NCI-H2196 (cell line): ENCODE measurements around the gene FN1.

Experiments
- DNase-seq: peaks from one replicate; lab custom pipeline; 2025; ENCODE audit not compliant: unreplicated experiment; lab: John Stamatoyannopoulos, UW

FN1 gene

GRCh38 chr2:215435870-215436704 is at the start of gene FN1:
Gene FN1 (minus strand): TSS chr2:215436068. CDS start chr2:215435802, 266 bp downstream.
- DNase-seq, result peak; percentile 67

DNA sequence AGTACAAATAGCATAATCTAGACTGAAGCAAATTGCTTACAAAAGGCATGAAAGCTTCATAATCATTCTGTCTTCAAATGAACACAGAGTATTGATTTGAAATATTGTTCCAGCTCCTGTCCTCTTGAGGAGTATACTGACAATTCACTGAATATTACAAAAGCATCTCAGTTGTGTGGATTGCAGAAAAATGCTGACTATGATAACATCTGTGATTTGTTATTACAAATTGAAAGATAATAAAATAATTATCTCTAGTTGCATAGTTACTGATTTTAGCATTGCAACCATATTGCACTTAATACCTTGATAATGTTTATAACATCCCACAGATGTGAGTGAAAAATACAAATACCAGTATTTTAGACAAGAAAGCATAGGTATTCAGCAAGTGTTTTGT is 49.2 kb upstream of the FN1 start:
- no peak for DNase-seq

GRCh38 chr2:215484570-215484969 is 48.7 kb upstream of the FN1 start:
- no peak for DNase-seq

GRCh38 chr2:215483431-215483830 is 47.6 kb upstream of the FN1 start:
- DNase-seq, result no peak

GRCh38 chr2:215479536-215480240 is 43.8 kb upstream of the FN1 start:
- no peak for DNase-seq

GRCh38 chr2:215479121-215479520 is 43.3 kb upstream of the FN1 start:
- DNase-seq, result no peak

- no peak for DNase-seq
These were observed 40.6 kb upstream of the FN1 start for GRCh38 chr2:215476424-215476823.

DNA sequence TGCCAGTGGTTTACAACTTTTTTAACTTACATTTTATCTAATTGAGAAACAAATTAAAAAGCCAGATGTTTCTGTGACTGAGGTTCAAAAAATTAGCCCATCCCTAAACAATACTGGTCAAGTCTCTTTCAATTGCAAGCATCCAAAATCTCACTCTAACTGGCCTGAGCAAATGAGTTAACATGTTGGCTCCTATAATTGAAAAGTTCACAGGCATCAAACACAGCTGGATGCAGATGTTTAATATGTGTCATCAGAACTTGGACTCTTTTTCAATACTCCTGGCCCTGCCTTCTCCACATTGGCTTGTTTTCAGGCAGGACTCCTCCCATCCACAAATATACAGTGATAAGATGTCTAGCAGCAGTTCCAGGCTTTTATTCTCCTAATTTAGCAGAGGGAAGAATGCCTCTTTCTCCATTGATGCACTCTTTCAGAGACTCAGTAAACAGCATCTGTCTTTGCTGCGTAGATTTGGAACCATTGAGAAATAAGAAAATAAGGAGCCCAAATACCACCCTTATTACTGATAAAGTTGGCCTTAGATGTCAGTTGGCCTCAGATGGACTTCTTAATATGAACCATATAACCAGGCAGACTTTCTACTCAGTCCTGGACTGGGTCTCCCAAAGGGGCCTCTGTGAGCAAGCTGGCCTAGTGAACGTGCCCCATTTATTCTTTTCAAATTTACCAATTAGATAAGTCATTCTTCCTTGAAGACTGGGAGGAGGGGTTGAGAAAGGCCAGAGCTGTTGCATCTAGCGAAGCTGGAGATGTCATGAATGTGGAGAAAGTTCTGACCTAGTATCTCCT is 30.4 kb upstream of the FN1 start:
- DNase-seq, result no peak

GRCh38 chr2:215465256-215465655 is 29.4 kb upstream of the FN1 start:
- no peak for DNase-seq

DNA sequence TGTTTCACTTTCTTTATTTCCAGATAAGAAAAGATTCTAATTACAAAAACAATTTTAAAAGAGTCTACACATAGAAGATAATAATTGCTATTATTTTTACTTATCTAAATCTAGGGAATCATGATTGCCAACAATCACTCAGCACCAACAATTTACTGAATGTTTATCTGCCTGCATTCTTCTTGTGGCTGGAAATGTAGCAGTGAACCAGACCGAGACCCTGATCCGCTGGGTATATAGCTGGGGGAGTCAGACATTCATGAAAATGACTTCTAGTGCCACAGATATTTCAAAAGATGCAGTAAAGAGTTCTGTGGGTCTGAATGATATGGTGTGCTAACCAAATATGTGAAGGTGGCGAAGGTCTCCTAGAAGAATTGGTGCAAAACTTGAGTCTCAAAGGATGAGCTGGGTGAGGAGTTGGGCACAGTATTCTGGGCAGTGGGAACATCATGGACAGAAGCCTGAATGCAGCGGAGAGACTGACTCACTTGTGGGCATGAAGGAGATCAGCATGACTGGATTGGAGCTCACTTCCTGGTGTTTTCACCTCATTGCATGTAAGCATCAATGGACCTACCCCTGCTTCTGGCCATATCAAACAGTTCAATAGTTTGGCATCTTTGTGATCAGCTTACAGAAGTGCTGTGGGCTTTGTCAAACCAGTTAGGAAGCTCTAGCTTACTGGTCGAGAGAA is 26.1 kb upstream of the FN1 start:
- no peak for DNase-seq

GRCh38 chr2:215460682-215461382 is 25.0 kb upstream of the FN1 start:
- DNase-seq, result no peak

- no peak for DNase-seq
These were observed 20.1 kb upstream of the FN1 start for GRCh38 chr2:215455958-215456357.

DNA sequence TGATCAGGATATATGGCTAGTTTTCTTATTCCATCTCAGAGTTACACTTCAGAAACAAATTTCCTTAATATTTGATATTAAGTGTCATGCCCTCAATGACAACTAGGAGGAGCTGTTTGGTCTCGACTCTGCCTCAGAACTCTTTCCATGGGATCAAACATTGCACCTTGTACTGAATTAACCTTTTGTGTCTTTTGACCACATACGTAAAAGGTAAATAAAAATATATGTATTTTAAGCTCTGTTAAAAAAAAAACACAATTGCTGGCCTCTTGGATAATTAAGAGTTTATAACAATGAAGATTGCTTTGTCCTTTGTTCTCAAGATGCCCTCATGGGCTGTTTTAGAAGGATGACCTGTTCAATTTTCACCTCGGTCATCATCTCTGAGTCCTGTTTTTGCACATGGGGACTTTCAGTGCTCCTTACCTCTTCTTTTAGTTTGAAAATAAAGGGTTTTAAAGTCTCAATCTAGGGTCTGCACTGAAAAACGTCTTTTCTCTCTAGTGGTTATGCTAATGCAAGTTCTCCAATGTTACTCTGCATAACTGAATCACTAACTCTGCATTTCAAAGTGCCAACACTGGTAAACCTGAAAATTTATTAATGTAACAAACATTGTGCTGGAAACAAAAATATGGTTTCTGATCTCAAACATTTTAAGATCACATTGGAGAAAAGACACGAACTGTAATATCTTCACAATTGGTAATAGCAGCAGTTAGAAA is 18.8 kb upstream of the FN1 start:
- DNase-seq, result peak; percentile 43

DNA sequence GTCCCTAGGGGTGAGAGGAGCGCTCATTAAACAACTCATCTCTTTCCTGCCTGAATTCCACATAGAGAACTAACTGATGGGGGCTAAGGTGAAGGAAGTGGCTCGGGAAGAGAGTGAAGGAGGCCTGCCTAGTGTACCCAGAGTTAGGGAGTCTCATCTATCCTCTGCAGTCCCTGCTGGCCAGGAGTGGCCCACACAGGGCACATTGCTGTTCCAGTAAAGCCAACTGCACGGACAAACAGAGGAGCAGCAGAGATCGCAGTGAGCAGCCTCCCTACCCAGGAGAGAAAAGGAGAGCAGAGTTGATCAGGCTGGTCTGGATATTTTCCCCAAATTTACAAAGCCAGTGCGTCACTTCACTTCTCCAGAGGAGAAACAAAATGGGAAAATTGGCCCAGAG is 16.9 kb upstream of the FN1 start:
- no peak for DNase-seq

- DNase-seq, result no peak
These were observed 15.3 kb upstream of the FN1 start for GRCh38 chr2:215451012-215451756.

- DNase-seq, result no peak
These were observed 14.5 kb upstream of the FN1 start for GRCh38 chr2:215450188-215451011.

- DNase-seq, result no peak
These were observed 11.8 kb upstream of the FN1 start for GRCh38 chr2:215447673-215448081.

DNA sequence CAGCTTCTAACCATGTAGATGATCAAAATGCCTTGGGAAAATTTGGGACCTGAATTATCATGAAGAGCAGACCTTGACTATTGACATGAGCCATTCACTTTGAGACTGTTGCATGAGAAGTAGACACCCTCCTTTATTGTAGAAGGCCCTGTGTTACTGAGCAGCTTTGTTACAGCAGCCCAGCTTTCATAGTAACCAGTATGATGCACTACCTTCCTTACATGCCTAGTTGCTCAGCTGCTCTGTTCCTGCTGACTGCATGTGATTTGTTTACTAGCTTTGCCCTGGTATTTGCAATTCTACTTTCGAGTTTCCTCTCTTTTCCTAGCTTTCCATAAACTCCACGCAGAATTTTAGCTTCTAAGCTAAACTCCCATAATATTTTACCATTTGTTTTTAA is 11.2 kb upstream of the FN1 start:
- no peak for DNase-seq
